Liver (tissue), 9 donors: ENCODE data around the gene FBXO24. TPM values are rescaled to one million over a fixed set of nuclear protein-coding genes. Genes with fewer than 3 reads are reported as not detected.

Experiments used
- DNase-seq: peaks from one replicate; pipeline ENCODE4 v3.0.0-alpha.2; 2017; ENCODE audit warnings: low spot score
- H3K27ac ChIP-seq, 2 donors: one replicate each; pipeline ENCODE4 v1.7.0; 2013; ENCODE audit warnings: inconsistent platforms in 2 of 2, low read length in 2 of 2, control low read depth in 1 of 2, low read depth in 1 of 2, mild to moderate bottlenecking in 1 of 2
- H3K27me3 ChIP-seq, 4 donors: one replicate each; pipeline versions ENCODE4 v1.6.1 to v1.7.0; 2013; ENCODE audit warnings: low read length in 3 of 4, inconsistent platforms in 1 of 4, mild to moderate bottlenecking in 1 of 4, moderate library complexity in 1 of 4; ENCODE audit not compliant: control insufficient read depth in 4 of 4, insufficient read depth in 4 of 4
- H3K36me3 ChIP-seq, 4 donors: one replicate each; pipeline versions ENCODE4 v1.6.1 to v1.7.0; 2013; ENCODE audit warnings: low read length in 3 of 4, mild to moderate bottlenecking in 3 of 4, low read depth in 1 of 4, moderate library complexity in 1 of 4; ENCODE audit not compliant: control insufficient read depth in 4 of 4, insufficient read depth in 3 of 4
- H3K4me1 ChIP-seq, 4 donors: one replicate each; pipeline versions ENCODE4 v1.6.1 to v1.7.0; 2013; ENCODE audit warnings: low read length in 3 of 4, mild to moderate bottlenecking in 3 of 4, moderate library complexity in 1 of 4; ENCODE audit not compliant: control insufficient read depth in 4 of 4, insufficient read depth in 4 of 4
- H3K4me3 ChIP-seq, 3 donors: one replicate each; pipeline versions ENCODE4 v1.6.1 to v1.7.0; 2013; ENCODE audit warnings: low read length in 3 of 3, control low read depth in 1 of 3, low read depth in 1 of 3, mild to moderate bottlenecking in 1 of 3
- H3K9ac ChIP-seq, 2 donors: one replicate each; pipeline ENCODE4 v1.7.0; 2013; ENCODE audit warnings: low read length in 2 of 2, mild to moderate bottlenecking in 2 of 2, moderate library complexity in 2 of 2, control low read depth in 1 of 2, low read depth in 1 of 2
- H3K9me3 ChIP-seq, 4 donors: one replicate each; pipeline versions ENCODE4 v1.6.1 to v1.7.0; 2013; ENCODE audit warnings: low read length in 3 of 4; ENCODE audit not compliant: control insufficient read depth in 4 of 4
- ATF3 ChIP-seq: IDR thresholded peaks from 2 replicates; pipeline ENCODE4 v1.6.1; 2016; ENCODE audit warnings: antibody characterized with exemption
- EGR1 ChIP-seq, 2 donors: IDR thresholded peaks; 2 replicates each; pipeline ENCODE4 v1.6.1; 2016 to 2018; ENCODE audit warnings: antibody characterized with exemption in 2 of 2, low read depth in 2 of 2
- FOXA1 ChIP-seq: IDR thresholded peaks from 2 replicates; pipeline ENCODE4 v1.6.1; 2016; ENCODE audit warnings: antibody characterized with exemption
- FOXA2 ChIP-seq: IDR thresholded peaks from 2 replicates; pipeline ENCODE4 v1.6.1; 2016; ENCODE audit warnings: antibody characterized with exemption
- GABPA ChIP-seq, 2 donors: IDR thresholded peaks in 1 of 2; conservative IDR thresholded peaks in 1 of 2; 2 replicates each; pipeline ENCODE4 v1.6.1; 2016; ENCODE audit warnings: antibody characterized with exemption in 2 of 2, mild to moderate bottlenecking in 1 of 2, moderate library complexity in 1 of 2
- HNF4A ChIP-seq, 2 donors: conservative IDR thresholded peaks; 2 replicates each; pipeline ENCODE4 v1.6.1; 2016; ENCODE audit warnings: antibody characterized with exemption in 2 of 2, mild to moderate bottlenecking in 2 of 2
- HNF4G ChIP-seq: IDR thresholded peaks from 2 replicates; pipeline ENCODE4 v1.6.1; 2016; ENCODE audit warnings: antibody characterized with exemption
- JUND ChIP-seq, 2 donors: IDR thresholded peaks; 2 replicates each; pipeline ENCODE4 v1.6.1; 2016; ENCODE audit warnings: antibody characterized with exemption in 2 of 2
- MAX ChIP-seq: IDR thresholded peaks from 2 replicates; pipeline ENCODE4 v1.6.1; 2016; ENCODE audit warnings: antibody characterized with exemption
- NR2F2 ChIP-seq: IDR thresholded peaks from 2 replicates; pipeline ENCODE4 v1.6.1; 2016; ENCODE audit warnings: antibody characterized with exemption
- RAD21 ChIP-seq, 2 donors: IDR thresholded peaks; 2 replicates each; pipeline ENCODE4 v1.6.1; 2016; ENCODE audit warnings: antibody characterized with exemption in 2 of 2, mild to moderate bottlenecking in 2 of 2
- REST ChIP-seq: IDR thresholded peaks from 2 replicates; pipeline ENCODE4 v1.6.1; 2016; ENCODE audit warnings: antibody characterized with exemption, mild to moderate bottlenecking
- RXRA ChIP-seq, 2 donors: IDR thresholded peaks; 2 replicates each; pipeline ENCODE4 v1.6.1; 2017 to 2018; ENCODE audit warnings: antibody characterized with exemption in 2 of 2, mild to moderate bottlenecking in 1 of 2
- SP1 ChIP-seq: IDR thresholded peaks from 2 replicates; pipeline ENCODE4 v1.6.1; 2018; ENCODE audit warnings: antibody characterized with exemption, mild to moderate bottlenecking
- TAF1 ChIP-seq: conservative IDR thresholded peaks from 2 replicates; pipeline ENCODE4 v1.6.1; 2016; ENCODE audit warnings: antibody characterized with exemption, mild to moderate bottlenecking
- YY1 ChIP-seq: IDR thresholded peaks from 2 replicates; pipeline ENCODE4 v1.6.1; 2016; ENCODE audit warnings: antibody characterized with exemption, mild to moderate bottlenecking
- WGBS: extraction: QIAGEN DNeasy Blood & Tissue Kit; methylation state at CpG from one replicate; pipeline ENCODE4 v1.1.7; 2013; 5-methylcytosine and 5-hydroxymethylcytosine counted together
- polyA plus RNA-seq, 2 donors: library from polyadenylated mRNA; stranded (reverse) in 1 of 2; unstranded in 1 of 2; fragments of 200-250 nt in 1 of 2; fragments of >200 nt in 1 of 2; fragmentation: Nextera tagmentation in 1 of 2; extraction: Ambion mirVana in 1 of 2; gene quantifications; one replicate each; pipeline versions ENCODE4 v1.2.1 to v1.2.3, GENCODE V29; 2013 to 2015
- total RNA-seq, 2 donors: library from RNA; depleted of rRNA; stranded (reverse); fragments of >200 nt; gene quantifications; one replicate each; pipeline ENCODE4 v1.2.3, GENCODE V29; 2014
- TF ChIP-seq, protein P1 (sequence below): fragments of 150-350 bp; IDR thresholded peaks from 2 replicates; pipeline ENCODE4 v1.5.1; 2017; ENCODE audit warnings: improper control_type of control experiment, low read depth, low read length; ENCODE audit not compliant: missing input control
- TF ChIP-seq, protein P2 (sequence below): IDR thresholded peaks from 2 replicates; pipeline ENCODE4 v1.6.1; 2016; ENCODE audit warnings: antibody characterized with exemption
- donor health status: healthy.
- donor health status: healthy.
- donor health status: healthy.
- donor health status: healthy.
- donor health status: healthy.

Gene FBXO24
- total and polyA plus RNA-seq, 4 donors, result 0.25 to 1.3 (median 0.50) TPM

DNA sequence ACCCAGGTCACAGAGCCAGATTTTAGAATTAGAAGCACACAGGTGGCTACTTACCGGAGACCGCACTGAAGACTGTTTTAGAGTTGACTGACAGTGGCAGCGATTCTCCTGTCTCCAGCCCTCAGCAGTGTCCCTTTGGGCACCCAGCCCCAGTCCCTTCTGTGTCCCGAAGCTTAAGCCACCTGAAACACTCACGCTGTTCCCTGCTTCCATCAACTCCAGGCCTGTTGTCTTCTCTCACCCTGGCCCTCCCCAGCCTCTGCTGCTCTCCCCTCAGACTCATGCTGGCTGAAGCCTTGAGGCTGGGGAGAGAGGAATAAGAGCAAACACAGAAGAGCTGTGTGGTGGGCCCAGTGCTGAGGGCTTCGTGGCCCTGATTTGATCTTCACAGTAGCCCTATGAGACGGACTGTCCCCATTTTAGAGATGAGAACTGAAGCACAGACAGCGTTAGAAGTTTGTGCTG is 23.0 kb upstream of the FBXO24 start:
- Histone ChIP-seq H3K36me3 (peaks cover 10 to 25% (median 15%) of the 10 kb centered on the region in 4 donors), H3K27me3 (no peaks in the 10 kb centered on the region), H3K27ac (no peak overlapping the region), H3K9me3 (no peaks in the 10 kb centered on the region), H3K4me1 (peaks cover 30 to 86% (median 66%) of the 10 kb centered on the region in 4 donors), H3K4me3 (no peak overlapping the region), H3K9ac (no peak overlapping the region)
- TF ChIP-seq, protein P1, sequence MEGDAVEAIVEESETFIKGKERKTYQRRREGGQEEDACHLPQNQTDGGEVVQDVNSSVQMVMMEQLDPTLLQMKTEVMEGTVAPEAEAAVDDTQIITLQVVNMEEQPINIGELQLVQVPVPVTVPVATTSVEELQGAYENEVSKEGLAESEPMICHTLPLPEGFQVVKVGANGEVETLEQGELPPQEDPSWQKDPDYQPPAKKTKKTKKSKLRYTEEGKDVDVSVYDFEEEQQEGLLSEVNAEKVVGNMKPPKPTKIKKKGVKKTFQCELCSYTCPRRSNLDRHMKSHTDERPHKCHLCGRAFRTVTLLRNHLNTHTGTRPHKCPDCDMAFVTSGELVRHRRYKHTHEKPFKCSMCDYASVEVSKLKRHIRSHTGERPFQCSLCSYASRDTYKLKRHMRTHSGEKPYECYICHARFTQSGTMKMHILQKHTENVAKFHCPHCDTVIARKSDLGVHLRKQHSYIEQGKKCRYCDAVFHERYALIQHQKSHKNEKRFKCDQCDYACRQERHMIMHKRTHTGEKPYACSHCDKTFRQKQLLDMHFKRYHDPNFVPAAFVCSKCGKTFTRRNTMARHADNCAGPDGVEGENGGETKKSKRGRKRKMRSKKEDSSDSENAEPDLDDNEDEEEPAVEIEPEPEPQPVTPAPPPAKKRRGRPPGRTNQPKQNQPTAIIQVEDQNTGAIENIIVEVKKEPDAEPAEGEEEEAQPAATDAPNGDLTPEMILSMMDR, result no peak
- TF ChIP-seq RAD21 (IDR thresholded peaks at IDR 0.05) (no peak), TAF1 (no peak), FOXA2 (no peak), REST (no peak), GABPA (IDR thresholded peaks at IDR 0.05 in 1 of 2, conservative IDR thresholded peaks at IDR 0.05 in 1 of 2) (no peak), SP1 (no peak), YY1 (no peak), JUND (IDR thresholded peaks at IDR 0.05) (no peak), NR2F2 (no peak), RXRA (IDR thresholded peaks at IDR 0.05) (no peak), HNF4A (conservative IDR thresholded peaks at IDR 0.05) (no peak), MAX (no peak), HNF4G (no peak), ATF3 (no peak), FOXA1 (no peak), EGR1 (IDR thresholded peaks at IDR 0.05; ENCODE audit: low read depth in 2 of 2) (no peak)
- TF ChIP-seq, protein P2, sequence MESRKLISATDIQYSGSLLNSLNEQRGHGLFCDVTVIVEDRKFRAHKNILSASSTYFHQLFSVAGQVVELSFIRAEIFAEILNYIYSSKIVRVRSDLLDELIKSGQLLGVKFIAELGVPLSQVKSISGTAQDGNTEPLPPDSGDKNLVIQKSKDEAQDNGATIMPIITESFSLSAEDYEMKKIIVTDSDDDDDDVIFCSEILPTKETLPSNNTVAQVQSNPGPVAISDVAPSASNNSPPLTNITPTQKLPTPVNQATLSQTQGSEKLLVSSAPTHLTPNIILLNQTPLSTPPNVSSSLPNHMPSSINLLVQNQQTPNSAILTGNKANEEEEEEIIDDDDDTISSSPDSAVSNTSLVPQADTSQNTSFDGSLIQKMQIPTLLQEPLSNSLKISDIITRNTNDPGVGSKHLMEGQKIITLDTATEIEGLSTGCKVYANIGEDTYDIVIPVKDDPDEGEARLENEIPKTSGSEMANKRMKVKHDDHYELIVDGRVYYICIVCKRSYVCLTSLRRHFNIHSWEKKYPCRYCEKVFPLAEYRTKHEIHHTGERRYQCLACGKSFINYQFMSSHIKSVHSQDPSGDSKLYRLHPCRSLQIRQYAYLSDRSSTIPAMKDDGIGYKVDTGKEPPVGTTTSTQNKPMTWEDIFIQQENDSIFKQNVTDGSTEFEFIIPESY, result no peak
- 87% methylated on average over 8 of the region's 8 CpGs for WGBS
- DNase-seq, result no peak
